GM18498 (cell line): ENCODE data around the gene KLF1.
"Not testable (repeated sequence)": the region's sequence is repeated elsewhere in the genome, so short reads cannot be mapped to it uniquely, and the experiment has no call there.

Experiments
- ATAC-seq: cut with Tn5 transposase; IDR thresholded peaks from one replicate; pipeline ENCODE4 v1.9.1; 2021; ENCODE audit warnings: mild to moderate bottlenecking, moderate library complexity; ENCODE audit not compliant: unreplicated experiment

Gene KLF1

GRCh38 chr19:12891553-12892021, 4.6 kb upstream of the KLF1 start:
- no peak for ATAC-seq

GRCh38 chr19:12890787-12891552, 4.0 kb upstream of the KLF1 start, which contains the start of gene GCDH:
Gene GCDH (plus strand): TSS chr19:12891160. CDS start chr19:12891305, 145 bp downstream.
- ATAC-seq = peak; percentile 94

- ATAC-seq = not testable (repeated sequence)
These were observed 3.3 kb upstream of the KLF1 start for GRCh38 chr19:12890299-12890786.

GRCh38 chr19:12888006-12888603, 1.1 kb upstream of the KLF1 start:
- no peak for ATAC-seq

GRCh38 chr19:12886651-12886968, 391 bp downstream of the KLF1 start:
- no peak for ATAC-seq

- no peak for ATAC-seq
These were observed 1.0 kb downstream of the KLF1 start for GRCh38 chr19:12885749-12886650.

GRCh38 chr19:12884926-12885748, 1.9 kb downstream of the KLF1 start:
- no peak for ATAC-seq

- ATAC-seq = no peak
These were observed 2.4 kb downstream of the KLF1 start for GRCh38 chr19:12884627-12884925.

GRCh38 chr19:12884202-12884601, 2.8 kb downstream of the KLF1 start:
- ATAC-seq = no peak

GRCh38 chr19:12882589-12882988, 4.4 kb downstream of the KLF1 start:
- ATAC-seq = no peak

GRCh38 chr19:12881172-12881808, 5.7 kb downstream of the KLF1 start, which contains the start of gene DNASE2:
Gene DNASE2 (minus strand): TSS chr19:12881449. CDS start chr19:12881375, 74 bp downstream.
- ATAC-seq = peak; percentile 80

GRCh38 chr19:12880551-12881171, 6.3 kb downstream of the KLF1 start:
- peak; percentile 28 for ATAC-seq

- ATAC-seq = no peak
These were observed 11.9 kb downstream of the KLF1 start for GRCh38 chr19:12875086-12875485.

- ATAC-seq = no peak
These were observed 12.9 kb downstream of the KLF1 start for GRCh38 chr19:12873891-12874745.

- ATAC-seq = no peak
These were observed 13.8 kb downstream of the KLF1 start for GRCh38 chr19:12872941-12873890.

GRCh38 chr19:12872255-12872654, 14.7 kb downstream of the KLF1 start:
- no peak for ATAC-seq

GRCh38 chr19:12871681-12872080, 15.3 kb downstream of the KLF1 start:
- no peak for ATAC-seq
